ENCODE measurements around the gene PAK5. TPM values are rescaled to one million over a fixed set of nuclear protein-coding genes. Genes with fewer than 3 reads are reported as not detected.

Gene PAK5
- total RNA-seq, 4 donors from 2014 or later, result not detected

GRCh38 chr20:9629831-9630230 is 209.0 kb downstream of the PAK5 start:
- no peaks in the 10 kb centered on the region for H3K36me3 ChIP-seq
- no peaks in the 10 kb centered on the region for H3K9me3 ChIP-seq
- H3K27me3 ChIP-seq, result no peaks in the 10 kb centered on the region
- no peaks in the 10 kb centered on the region for H3K4me1 ChIP-seq
- no peak overlapping the region for H3K27ac ChIP-seq
- no peak for DNase-seq
- no peak for TF ChIP-seq POLR2A (IDR thresholded peaks at IDR 0.05)
- TF ChIP-seq CTCF (IDR thresholded peaks at IDR 0.05), result no peak
- H3K4me3 ChIP-seq, result no peak overlapping the region

GRCh38 chr20:9628589-9628988 is 210.3 kb downstream of the PAK5 start:
- no peak overlapping the region for H3K27ac ChIP-seq
- no peak for DNase-seq
- no peaks in the 10 kb centered on the region for H3K36me3 ChIP-seq
- no peaks in the 10 kb centered on the region for H3K9me3 ChIP-seq
- H3K27me3 ChIP-seq, result no peaks in the 10 kb centered on the region
- no peak for TF ChIP-seq CTCF (IDR thresholded peaks at IDR 0.05)
- TF ChIP-seq POLR2A (IDR thresholded peaks at IDR 0.05), result no peak
- no peaks in the 10 kb centered on the region for H3K4me1 ChIP-seq
- H3K4me3 ChIP-seq, result no peak overlapping the region

GRCh38 chr20:9628141-9628540 is 210.7 kb downstream of the PAK5 start:
- no peaks in the 10 kb centered on the region for H3K27me3 ChIP-seq
- no peaks in the 10 kb centered on the region for H3K9me3 ChIP-seq
- no peak overlapping the region for H3K4me3 ChIP-seq
- H3K36me3 ChIP-seq, result no peaks in the 10 kb centered on the region
- DNase-seq, result no peak
- TF ChIP-seq POLR2A (IDR thresholded peaks at IDR 0.05) (no peak), CTCF (IDR thresholded peaks at IDR 0.05) (no peak)
- no peaks in the 10 kb centered on the region for H3K4me1 ChIP-seq
- no peak overlapping the region for H3K27ac ChIP-seq

GRCh38 chr20:9627219-9627618 is 211.7 kb downstream of the PAK5 start:
- H3K4me3 ChIP-seq, result no peak overlapping the region
- H3K27me3 ChIP-seq, result no peaks in the 10 kb centered on the region
- no peak overlapping the region for H3K27ac ChIP-seq
- TF ChIP-seq CTCF (IDR thresholded peaks at IDR 0.05) (no peak), POLR2A (IDR thresholded peaks at IDR 0.05) (no peak)
- H3K4me1 ChIP-seq, result no peaks in the 10 kb centered on the region
- H3K36me3 ChIP-seq, result no peaks in the 10 kb centered on the region
- H3K9me3 ChIP-seq, result no peaks in the 10 kb centered on the region
- no peak for DNase-seq

GRCh38 chr20:9626357-9626756 is 212.5 kb downstream of the PAK5 start:
- TF ChIP-seq POLR2A (IDR thresholded peaks at IDR 0.05) (no peak), CTCF (IDR thresholded peaks at IDR 0.05) (no peak)
- H3K4me3 ChIP-seq, result no peak overlapping the region
- DNase-seq, result no peak
- H3K4me1 ChIP-seq, result no peaks in the 10 kb centered on the region
- no peak overlapping the region for H3K27ac ChIP-seq
- no peaks in the 10 kb centered on the region for H3K9me3 ChIP-seq
- no peaks in the 10 kb centered on the region for H3K36me3 ChIP-seq
- H3K27me3 ChIP-seq, result no peaks in the 10 kb centered on the region

- peak in 1 of 3 donors; percentile 61 for DNase-seq
- H3K9me3 ChIP-seq, result no peaks in the 10 kb centered on the region
These were observed 220.9 kb downstream of the PAK5 start for GRCh38 chr20:9617940-9618339.

More at GRCh38 chr20:9617940-9618339, 220.9 kb downstream of the PAK5 start:
- TF ChIP-seq CTCF (IDR thresholded peaks at IDR 0.05) (peak in 4 of 6 experiments; percentile 25 to 94 (median 84)), POLR2A (IDR thresholded peaks at IDR 0.05) (no peak)
- no peak overlapping the region for H3K27ac ChIP-seq
- H3K4me3 ChIP-seq, result no peak overlapping the region
- H3K27me3 ChIP-seq, result no peaks in the 10 kb centered on the region
- no peaks in the 10 kb centered on the region for H3K36me3 ChIP-seq
- no peaks in the 10 kb centered on the region for H3K4me1 ChIP-seq

Measured in Peyer's patch (tissue), 4 donors.